Right forelimb (tissue), 1 donor: ENCODE results near the gene TFDP1.

ENCODE experiments used
- DNase-seq: peaks from one replicate; pipeline ENCODE4 v3.0.0-alpha.2; 2018

The TFDP1 gene

GRCh38 chr13:113653264-113654174 lies 69.0 kb downstream of the TFDP1 start:
- no peak for DNase-seq

- DNase-seq, result no peak
Observed at GRCh38 chr13:113654175-113654560, 69.6 kb downstream of the TFDP1 start.

GRCh38 chr13:113654591-113655345 lies 70.2 kb downstream of the TFDP1 start:
- DNase-seq, result no peak

GRCh38 chr13:113655346-113656002 lies 70.9 kb downstream of the TFDP1 start:
- DNase-seq, result no peak

GRCh38 chr13:113656003-113656588 lies 71.5 kb downstream of the TFDP1 start:
- no peak for DNase-seq

- DNase-seq, result no peak
Observed at GRCh38 chr13:113656831-113657671, 72.5 kb downstream of the TFDP1 start.

- DNase-seq, result no peak
Observed at GRCh38 chr13:113657851-113658741, 73.5 kb downstream of the TFDP1 start, which contains the start of gene ATP4B. Gene ATP4B (minus strand): TSS chr13:113658198. CDS start chr13:113658144, 54 bp downstream.

GRCh38 chr13:113658836-113659235 lies 74.3 kb downstream of the TFDP1 start:
- no peak for DNase-seq

- no peak for DNase-seq
Observed at GRCh38 chr13:113659337-113659736, 74.8 kb downstream of the TFDP1 start.

GRCh38 chr13:113660066-113660465 lies 75.5 kb downstream of the TFDP1 start:
- DNase-seq, result no peak

GRCh38 chr13:113661509-113661908 lies 77.0 kb downstream of the TFDP1 start:
- DNase-seq, result no peak

GRCh38 chr13:113663934-113664333 lies 79.4 kb downstream of the TFDP1 start:
- DNase-seq, result no peak

GRCh38 chr13:113664751-113665596 lies 80.4 kb downstream of the TFDP1 start:
- DNase-seq, result no peak

- DNase-seq, result peak; percentile 62
Observed at GRCh38 chr13:113665597-113666328, 81.2 kb downstream of the TFDP1 start.

- no peak for DNase-seq
Observed at GRCh38 chr13:113666329-113666670, 81.7 kb downstream of the TFDP1 start.

GRCh38 chr13:113666951-113667701 lies 82.6 kb downstream of the TFDP1 start, which contains the start of gene GRK1:
Gene GRK1 (plus strand): TSS chr13:113667219. CDS start chr13:113667387, 168 bp downstream.
- no peak for DNase-seq

- DNase-seq, result no peak
Observed at GRCh38 chr13:113667771-113668490, 83.4 kb downstream of the TFDP1 start.
